Fibroblast of the conjunctiva (primary cell): Measurements from ENCODE around the gene NTSR1.

ENCODE experiments used
- DNase-seq: peaks from one replicate; pipeline ENCODE4 v3.0.0-alpha.2; 2010; ENCODE audit warnings: low read depth

NTSR1 gene

DNA sequence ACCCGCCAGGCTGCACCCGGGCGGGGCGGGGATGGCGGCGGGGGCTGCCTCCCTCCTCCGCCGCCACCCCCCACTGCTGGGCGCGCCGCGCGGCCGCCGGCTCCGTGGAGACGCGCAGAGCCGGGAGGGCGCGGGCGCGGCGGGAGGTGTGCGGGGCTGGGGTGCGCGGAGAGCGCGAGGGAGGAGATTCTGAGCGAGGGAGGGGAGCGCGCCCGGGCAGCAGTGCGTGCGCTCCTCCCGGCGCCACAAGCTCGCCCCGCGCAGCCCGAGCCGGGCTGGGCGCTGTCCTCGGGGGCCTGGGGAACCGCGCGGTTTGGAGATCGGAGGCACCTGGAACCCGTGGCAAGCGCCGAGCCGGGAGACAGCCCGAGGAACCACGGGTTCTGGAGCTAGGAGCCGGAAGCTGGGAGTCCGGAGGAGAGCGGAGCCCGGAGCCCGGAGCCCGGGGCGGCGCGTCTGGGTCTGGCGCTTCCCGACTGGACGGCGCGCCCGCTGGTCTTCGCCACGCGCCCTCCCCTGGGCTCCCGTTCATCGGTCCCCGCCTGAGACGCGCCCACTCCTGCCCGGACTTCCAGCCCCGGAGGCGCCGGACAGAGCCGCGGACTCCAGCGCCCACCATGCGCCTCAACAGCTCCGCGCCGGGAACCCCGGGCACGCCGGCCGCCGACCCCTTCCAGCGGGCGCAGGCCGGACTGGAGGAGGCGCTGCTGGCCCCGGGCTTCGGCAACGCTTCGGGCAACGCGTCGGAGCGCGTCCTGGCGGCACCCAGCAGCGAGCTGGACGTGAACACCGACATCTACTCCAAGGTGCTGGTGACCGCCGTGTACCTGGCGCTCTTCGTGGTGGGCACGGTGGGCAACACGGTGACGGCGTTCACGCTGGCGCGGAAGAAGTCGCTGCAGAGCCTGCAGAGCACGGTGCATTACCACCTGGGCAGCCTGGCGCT, at the start of gene NTSR1:
TSS of gene NTSR1 (plus strand) at position 246 of the 946 bp plus-strand sequence. CDS start at position 618, 372 bp downstream.
- no peak for DNase-seq

GRCh38 chr20:62659488-62660239, 49.0 kb upstream of the NTSR1 start:
- no peak for DNase-seq

- DNase-seq: no peak
Measured at GRCh38 chr20:62660240-62660615, 48.4 kb upstream of the NTSR1 start.

DNA sequence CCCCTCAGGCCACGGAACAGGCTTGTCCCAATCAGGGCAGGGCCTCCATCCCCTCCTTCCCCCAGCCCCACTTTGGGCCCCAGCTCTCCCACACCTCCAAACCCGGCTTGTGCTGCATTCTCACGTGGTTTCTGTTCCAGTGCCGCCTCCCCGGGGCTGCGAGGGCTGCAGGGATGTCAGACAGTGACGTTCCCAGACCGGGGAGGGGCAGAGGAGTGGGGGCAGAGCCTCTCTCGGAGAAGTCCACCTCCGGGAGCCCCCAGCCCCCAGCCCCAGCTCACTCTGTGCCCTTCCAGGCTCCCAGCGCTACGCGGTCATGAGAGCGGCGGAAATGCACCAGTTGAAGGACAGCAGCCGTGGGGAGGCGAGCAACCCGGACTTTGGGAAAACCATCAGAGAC, 47.9 kb upstream of the NTSR1 start:
- DNase-seq: no peak

GRCh38 chr20:62661647-62662046, 47.0 kb upstream of the NTSR1 start:
- no peak for DNase-seq

DNA sequence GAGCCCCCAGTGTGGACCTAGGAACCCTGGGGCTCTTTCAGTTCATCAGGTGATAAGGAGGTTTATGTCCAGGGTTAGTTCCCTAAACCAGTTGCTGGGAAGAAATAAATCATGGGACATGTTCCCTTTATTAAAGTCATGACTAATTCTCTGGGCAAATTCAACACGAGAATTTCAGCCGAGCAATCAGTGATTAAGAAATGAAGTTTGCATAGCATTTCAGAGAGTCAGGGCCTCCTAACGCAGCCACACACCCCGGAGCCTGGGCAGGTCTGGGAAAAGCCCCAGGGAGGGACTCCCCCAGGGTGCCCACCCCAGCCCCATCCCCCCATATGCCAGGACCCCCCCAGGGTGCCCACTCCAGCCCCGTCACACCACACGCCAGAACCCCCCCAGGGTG, 46.2 kb upstream of the NTSR1 start:
- peak; percentile 8 for DNase-seq

GRCh38 chr20:62663145-62664018, 45.3 kb upstream of the NTSR1 start:
- no peak for DNase-seq

GRCh38 chr20:62664019-62664971, 44.3 kb upstream of the NTSR1 start:
- DNase-seq: no peak

GRCh38 chr20:62665153-62665754, 43.4 kb upstream of the NTSR1 start:
- DNase-seq: no peak

GRCh38 chr20:62665826-62666735, 42.6 kb upstream of the NTSR1 start:
- no peak for DNase-seq

- no peak for DNase-seq
Measured at GRCh38 chr20:62666736-62667529, 41.7 kb upstream of the NTSR1 start.

GRCh38 chr20:62667530-62668440, 40.9 kb upstream of the NTSR1 start:
- DNase-seq: no peak

GRCh38 chr20:62668441-62669027, 40.1 kb upstream of the NTSR1 start:
- peak; percentile 60 for DNase-seq

GRCh38 chr20:62669249-62669648, 39.4 kb upstream of the NTSR1 start:
- no peak for DNase-seq

GRCh38 chr20:62670156-62670555, 38.5 kb upstream of the NTSR1 start:
- no peak for DNase-seq

DNA sequence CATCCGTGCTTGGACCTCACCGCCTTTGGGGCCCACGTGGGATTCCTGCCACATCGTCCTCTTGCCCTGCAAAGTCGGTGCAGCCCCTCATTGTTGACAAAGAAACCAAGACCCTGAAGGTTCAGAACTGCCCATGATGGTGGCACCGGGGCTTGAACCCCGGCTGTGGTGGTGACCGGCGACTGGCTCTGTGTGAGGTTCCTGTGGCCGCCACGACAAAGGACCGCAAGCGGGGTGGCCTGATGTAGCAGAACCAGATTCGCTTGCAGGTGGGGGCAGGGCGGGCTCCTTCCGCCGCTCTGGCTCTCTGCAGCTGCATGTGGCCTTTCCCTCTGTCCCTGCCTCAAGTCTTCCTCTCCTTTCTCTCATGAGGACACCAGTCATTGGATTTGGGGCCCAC, 37.6 kb upstream of the NTSR1 start:
- DNase-seq: no peak

DNA sequence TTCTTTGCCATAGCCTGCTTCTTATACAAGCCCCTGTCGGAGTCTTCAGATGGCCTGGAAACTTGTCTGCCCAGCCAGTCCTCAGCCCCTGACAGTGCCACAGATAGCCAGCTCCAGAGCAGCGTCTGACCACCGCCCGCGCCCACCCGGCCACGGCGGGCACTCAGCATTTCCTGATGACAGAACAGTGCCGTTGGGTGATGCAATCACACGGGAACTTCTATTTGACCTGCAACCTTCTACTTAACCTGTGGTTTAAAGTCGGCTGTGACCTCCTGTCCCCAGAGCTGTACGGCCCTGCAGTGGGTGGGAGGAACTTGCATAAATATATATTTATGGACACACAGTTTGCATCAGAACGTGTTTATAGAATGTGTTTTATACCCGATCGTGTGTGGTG, 36.9 kb upstream of the NTSR1 start:
- no peak for DNase-seq
